Left colon (tissue), 2 donors: Measurements from ENCODE around the gene AP5M1. TPM values are rescaled to one million over a fixed set of nuclear protein-coding genes. Genes with fewer than 3 reads are reported as not detected.
"Not testable (repeated sequence)": the region's sequence is repeated elsewhere in the genome, so short reads cannot be mapped to it uniquely, and the experiment has no call there.

Source experiments
- ATAC-seq: fragments of 200-7000 bp; cut with Tn5 transposase; one replicate; pipeline ENCODE4 v1.9.1; 2020; ENCODE audit warnings: mild to moderate bottlenecking, moderate library complexity
- DNase-seq, 2 donors: peaks; one replicate each; pipeline ENCODE4 v3.0.0-alpha.2; 2020
- intact Hi-C, 2 donors: fragments of 100-400 bp; cut with DNase I in 1 of 2; cut with micrococcal nuclease in 1 of 2; formaldehyde crosslinking; loops; one replicate each; pipeline versions ENCODE4 v1.11.2 to v1.14.0; 2022; cut with DNase I, micrococcal nuclease
- total RNA-seq, 2 donors: library from RNA; stranded (reverse); fragmentation: NEBNext Ultra II Directional; extraction: Animal tissue kit (Norgen Biotek cat#: 25700); gene quantifications; one replicate each; pipeline ENCODE4 v1.2.1, GENCODE V29; 2021
- donor health status: DM: no; HTN: no; CAD: no.
- donor health status: DM: yes; HTN: yes; CAD: no.

Gene AP5M1
- total RNA-seq, 2 donors from 2014 or later: 88.2 to 92.9 TPM

- intact Hi-C loops, ATAC-seq: not testable (repeated sequence)
- DNase-seq: peak in 1 of 2 donors; percentile 9
Observed at GRCh38 chr14:57343545-57344297, 75.0 kb downstream of the AP5M1 start.

DNA sequence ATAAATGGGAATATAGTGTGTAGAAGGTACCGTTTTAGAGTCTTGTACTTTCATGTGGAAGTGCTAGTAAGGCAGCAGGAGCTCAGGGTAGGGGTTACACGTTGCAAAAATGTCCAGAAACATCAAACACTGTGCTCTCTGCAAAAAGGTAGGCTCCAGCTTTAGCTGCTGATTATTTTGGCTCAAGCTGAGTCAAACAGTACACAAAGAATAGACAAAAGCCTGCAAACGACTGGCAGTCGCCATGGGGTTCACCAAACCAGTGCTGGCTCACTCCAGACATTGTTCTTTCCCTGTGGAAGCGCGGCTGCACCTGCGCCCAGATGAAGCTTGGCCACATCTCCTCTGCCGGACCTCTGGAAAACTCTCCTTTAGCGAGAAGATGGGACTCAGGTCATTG lies 76.3 kb downstream of the AP5M1 start:
- no peak for DNase-seq
- ATAC-seq: no peak
- intact Hi-C loops: no loop called here

- no peak for ATAC-seq
- intact Hi-C loops: no loop called here
- no peak for DNase-seq
Observed at GRCh38 chr14:57346741-57347140, 78.0 kb downstream of the AP5M1 start.

Other genes starting within 250 kb of the AP5M1 start
- gene EXOC5, start 66 bp upstream of the AP5M1 start, total RNA-seq: 10 to 100 TPM; 45.8 to 47.0 TPM
- gene NAA30, start 121.6 kb downstream of the AP5M1 start, total RNA-seq: 10 to 100 TPM; 15.6 to 21.4 TPM
- not detected for gene CCDC198, start 224.9 kb downstream of the AP5M1 start, total RNA-seq